Stimulated activated CD8-positive, alpha-beta memory T cell treated with anti-CD3 and anti-CD28 coated beads, Interleukin-15, amount 100 ng/mL, for 48 hours (primary cell): ENCODE measurements around the gene SART3.
"Not testable (repeated sequence)": the region's sequence is repeated elsewhere in the genome, so short reads cannot be mapped to it uniquely, and the experiment has no call there.

ENCODE experiments used
- DNase-seq, 2 donors: peaks; one replicate each; pipeline ENCODE4 v3.0.0-alpha.2; 2020; ENCODE audit warnings: low read depth in 2 of 2

Gene SART3

GRCh38 chr12:108596854-108597558, 36.0 kb upstream of the SART3 start:
- DNase-seq: no peak

DNA sequence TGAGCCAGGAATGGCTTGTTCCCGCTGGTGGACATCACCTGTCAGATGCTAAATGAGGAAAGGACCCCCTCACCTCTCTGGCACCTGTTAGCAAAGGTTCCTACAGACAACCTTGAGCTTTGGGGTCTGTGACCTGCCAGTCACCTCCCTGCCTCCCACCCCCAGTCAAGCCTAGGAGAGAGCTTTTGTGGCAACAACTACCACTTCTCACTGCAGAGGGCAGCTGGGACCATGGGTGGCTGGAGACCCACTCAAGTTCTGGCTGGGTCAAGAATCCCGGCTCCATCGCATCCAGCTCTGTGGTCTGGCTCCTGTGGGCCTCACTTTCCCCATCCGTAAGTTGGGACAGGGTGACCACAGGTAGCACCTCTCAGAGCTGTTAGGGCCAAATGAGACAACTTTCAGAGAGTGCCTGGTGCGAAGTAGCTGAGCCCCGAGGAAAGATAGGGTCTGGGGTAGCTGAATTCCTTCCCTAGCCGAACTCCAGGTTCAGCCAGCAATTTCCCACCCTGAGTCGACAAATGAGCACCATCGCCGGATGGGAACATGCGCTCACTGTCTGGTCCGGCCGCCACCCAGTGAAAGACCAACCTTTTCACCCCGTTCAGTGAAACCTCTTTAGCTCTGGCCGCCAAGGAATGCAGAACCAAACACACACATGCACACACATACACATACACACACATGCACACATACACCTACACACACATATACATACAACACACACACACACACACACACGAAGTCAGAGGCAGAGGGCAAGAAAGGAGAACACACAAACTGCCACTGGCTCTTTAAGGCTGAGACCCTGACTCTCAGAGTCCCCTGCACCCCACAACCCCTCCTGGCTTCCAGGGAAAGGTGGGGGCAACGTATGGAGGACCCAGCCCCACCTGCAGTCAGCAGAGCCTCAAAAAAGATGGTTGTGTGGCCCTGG, 35.0 kb upstream of the SART3 start:
- DNase-seq: no peak

DNA sequence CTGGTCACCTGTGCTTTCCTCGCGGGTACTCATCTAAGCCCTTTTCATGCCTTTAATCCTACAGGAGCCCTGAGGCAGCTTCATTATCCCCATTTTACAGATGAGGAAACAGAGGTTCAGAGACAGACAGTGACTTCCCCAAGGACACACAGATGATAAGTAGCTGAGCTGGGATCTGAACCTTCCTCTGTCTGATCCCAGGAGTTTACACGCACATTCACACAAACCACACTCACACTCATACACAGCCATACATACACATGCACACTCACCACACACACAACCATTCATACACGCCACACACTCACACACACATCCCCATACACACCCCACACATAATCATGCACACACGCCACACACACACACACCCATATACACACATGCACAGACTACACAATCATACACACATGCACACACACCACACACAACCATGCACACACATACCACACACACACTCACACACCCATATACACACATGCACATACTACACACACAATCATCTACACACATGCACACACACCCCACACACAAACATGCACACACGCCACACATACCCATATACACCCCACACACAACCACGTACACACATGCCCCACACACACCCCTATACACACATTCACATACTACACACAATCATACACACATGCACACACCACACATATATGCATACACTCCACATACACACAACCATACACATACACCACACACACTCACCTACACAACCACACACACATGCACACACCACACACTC, 34.2 kb upstream of the SART3 start:
- no peak for DNase-seq

DNA sequence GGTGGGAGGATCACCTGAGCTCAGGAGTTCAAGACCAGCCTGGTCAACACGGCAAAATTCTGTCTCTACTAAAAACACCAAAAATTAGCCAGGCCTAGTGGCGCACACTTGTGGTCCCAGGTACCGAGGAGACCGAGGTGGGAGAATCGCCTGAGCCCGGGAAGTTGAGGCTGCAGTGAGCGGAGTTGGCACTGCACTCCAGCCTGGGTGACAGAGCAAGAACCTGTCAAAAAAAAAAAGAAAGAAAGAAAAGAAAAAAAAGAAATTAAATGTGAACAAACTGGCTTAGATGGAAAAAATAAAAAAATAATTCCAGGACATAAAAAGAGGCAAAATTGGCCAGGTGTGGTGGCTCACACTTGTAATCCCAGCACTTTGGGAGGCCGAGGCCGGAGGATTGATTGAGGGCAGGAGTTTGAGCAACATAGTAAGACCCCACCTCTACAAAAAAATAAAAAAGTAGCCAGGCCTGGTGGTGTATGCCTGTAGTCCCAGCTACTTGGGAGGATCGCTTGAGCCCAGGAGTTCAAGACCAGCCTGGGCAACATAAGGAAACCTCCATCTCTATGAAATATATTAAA, 33.4 kb upstream of the SART3 start:
- no peak for DNase-seq

GRCh38 chr12:108592033-108592909, 31.3 kb upstream of the SART3 start:
- DNase-seq: no peak

DNA sequence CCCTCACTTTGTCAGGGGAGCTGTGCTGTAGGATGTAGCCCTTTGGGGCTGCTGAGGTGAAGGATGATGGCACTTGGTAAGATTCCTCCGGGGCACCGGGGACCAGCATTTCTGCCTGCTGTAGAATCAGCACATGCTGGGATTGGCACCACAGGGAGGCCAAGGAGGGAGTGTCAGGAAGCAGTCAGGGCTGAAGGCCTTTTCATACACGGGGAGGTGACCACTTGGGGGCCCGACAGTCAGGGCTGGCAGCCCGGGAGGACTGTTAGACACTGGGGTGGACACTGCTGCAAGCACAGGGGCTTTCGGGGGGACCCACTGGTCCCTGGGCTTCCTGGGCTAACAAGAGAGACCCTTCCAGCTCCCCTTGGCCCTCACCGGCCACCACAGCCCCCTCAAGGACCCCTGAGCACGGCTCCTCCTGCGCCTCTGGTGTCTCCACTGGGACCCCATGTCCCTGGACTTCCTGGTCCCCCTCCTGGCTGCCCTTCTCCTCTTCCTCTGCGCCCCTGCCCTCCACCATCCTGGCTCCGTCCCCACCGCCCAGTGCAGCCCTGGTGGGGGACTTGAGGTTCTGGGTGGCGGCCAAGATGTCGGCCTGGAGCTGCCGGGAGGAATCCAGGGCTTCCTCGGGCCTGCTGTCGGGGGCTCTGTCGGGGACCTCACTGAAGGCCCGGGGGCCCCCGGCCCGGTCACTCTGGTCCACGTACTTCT, 30.5 kb upstream of the SART3 start:
- no peak for DNase-seq

DNA sequence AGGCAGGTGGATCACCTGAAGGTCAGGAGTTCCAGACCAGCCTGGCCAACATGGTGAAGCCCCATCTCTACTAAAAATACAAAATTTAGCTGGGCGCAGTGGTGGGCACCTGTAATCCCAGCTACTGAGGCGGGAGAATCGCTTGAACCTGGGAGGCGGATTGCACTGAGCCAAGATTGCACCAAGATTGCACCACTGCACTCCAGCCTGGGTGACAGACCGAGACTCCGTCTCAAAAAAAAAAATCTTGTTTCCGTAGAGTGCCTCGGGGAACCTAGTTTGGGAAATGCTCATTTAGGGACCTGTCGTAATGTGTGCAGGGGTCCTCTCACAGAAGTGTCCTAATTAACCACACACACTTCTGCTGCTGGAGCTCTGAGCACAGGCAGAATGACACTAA, 29.5 kb upstream of the SART3 start:
- DNase-seq: not testable (repeated sequence)

GRCh38 chr12:108589840-108590229, 28.9 kb upstream of the SART3 start:
- DNase-seq: no peak

DNA sequence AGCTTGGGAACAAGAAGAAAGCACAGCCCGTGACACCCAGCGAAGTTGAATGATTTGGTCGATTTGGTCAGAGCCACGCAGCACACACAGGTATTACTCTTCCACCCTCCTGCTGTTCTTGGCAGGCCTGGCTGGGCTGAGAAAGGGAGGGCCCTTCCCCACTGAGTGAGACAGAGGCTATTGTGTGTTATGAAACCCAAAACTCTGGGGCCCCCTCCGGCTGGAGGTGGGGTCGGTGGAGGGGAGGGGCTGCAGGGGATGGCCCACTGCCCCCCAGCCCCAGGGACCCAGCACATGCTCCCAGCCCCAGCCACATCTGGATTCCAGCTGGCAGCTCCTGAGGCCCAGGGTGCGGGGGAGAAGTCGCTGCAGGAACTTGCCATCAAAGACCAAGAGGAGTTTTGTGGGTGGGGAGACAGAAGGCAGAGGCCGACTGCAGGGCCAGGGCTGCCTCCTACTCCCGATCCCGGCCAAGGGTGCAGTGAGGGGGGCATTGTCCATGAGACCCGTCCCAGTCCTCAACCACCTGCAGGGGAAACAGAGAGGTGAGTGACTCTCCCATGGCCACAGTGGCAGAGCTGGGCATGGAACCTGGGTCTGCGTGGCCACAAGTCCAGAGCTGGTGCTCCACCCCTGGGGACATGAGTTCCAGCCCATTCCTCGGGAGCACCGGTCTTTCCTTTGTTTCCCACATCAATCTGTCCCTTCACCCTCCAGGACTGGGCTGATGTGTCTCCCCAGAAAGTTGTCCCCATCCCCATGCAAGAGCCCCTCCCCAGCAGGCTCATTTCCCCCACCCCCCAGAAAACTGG, 28.3 kb upstream of the SART3 start:
- DNase-seq: no peak

DNA sequence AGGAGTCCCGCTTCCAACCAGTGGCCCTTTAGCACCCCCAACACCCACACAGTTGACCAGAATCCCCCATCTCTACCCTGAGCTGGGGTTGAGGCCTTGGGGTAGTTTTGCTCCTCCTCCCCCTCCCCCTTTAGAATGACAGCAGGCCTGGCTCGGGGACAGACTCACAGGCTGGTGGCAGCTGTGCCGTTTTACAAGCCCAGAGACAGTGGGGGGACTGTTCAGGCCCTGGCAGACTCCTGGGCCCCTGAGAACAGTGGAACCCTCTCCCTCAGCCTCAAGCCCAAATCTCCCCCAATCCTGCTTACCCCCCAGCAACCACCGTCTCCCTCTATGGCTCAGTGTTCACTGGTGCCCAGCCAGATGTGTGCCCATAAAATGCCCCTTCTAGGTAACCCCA, 26.9 kb upstream of the SART3 start:
- no peak for DNase-seq

DNA sequence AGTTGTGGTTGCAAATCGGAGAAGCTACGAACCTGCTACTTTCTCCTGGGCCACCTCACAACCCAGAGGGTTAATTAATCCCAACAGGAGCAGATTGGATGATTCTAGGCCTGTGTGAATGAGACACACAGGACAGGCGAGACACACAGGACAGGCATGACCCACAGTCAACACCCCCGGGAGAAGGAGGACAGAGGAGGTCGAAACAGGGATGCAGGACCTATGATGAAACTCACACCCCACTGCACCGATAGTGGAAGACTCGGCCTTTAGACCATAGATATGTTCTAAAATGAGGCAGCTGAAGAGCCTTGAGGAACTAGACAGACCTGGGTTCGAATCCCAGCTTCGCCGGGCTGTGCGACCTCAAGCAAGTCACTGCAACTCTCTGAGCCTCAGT, 25.3 kb upstream of the SART3 start:
- DNase-seq: no peak

GRCh38 chr12:108585864-108586263, 24.9 kb upstream of the SART3 start:
- no peak for DNase-seq

DNA sequence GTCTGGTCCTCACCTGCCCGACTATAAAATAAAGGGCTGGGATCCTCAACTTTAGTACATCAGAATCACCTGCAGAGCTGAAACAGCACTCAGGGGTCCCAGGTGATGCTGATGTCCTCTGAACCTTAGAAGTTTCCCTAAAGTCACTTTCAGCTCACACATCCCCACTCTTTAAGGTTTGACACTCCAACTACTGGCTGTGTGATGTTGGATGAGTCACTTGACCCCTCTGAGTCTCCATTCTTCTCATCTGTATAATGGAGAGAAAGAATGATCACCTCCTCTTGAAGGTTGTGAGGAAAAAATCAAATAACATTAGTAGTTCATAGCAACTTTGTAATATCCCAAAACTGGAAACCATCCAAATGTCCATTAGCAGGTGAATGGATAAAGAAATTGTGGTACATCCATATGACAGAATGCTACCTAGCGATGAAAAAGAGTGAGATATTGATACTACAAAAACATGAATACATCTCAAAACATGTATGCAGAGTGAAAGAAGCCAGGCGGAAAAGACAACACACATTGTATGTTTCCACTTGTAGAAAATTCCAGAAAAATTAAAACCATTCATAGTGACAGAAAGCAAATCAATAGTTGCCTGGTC, 23.6 kb upstream of the SART3 start:
- DNase-seq: no peak

DNA sequence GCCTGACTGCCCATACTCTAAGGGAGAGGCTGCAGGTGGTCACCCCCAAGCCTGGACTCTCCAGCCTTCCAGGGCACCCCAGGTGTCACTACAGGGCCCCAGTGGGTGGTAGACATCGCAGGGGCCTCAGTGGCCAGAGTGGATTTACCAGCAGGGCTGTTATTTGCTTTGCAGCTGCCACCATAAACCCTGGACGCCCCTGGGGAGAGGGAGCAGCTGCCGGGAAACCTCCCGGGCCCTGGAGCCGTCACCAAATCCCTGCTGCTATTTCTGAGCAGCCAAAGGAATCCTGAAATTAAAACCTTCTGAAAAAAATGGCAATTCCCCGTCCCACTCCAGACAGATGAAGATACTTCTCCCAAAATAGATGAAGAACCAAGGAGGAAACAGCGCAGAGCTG, 23.0 kb upstream of the SART3 start:
- no peak for DNase-seq

- DNase-seq: no peak
Observed at GRCh38 chr12:108582978-108583770, 22.2 kb upstream of the SART3 start.

- no peak for DNase-seq
Observed at GRCh38 chr12:108582509-108582908, 21.5 kb upstream of the SART3 start.

DNA sequence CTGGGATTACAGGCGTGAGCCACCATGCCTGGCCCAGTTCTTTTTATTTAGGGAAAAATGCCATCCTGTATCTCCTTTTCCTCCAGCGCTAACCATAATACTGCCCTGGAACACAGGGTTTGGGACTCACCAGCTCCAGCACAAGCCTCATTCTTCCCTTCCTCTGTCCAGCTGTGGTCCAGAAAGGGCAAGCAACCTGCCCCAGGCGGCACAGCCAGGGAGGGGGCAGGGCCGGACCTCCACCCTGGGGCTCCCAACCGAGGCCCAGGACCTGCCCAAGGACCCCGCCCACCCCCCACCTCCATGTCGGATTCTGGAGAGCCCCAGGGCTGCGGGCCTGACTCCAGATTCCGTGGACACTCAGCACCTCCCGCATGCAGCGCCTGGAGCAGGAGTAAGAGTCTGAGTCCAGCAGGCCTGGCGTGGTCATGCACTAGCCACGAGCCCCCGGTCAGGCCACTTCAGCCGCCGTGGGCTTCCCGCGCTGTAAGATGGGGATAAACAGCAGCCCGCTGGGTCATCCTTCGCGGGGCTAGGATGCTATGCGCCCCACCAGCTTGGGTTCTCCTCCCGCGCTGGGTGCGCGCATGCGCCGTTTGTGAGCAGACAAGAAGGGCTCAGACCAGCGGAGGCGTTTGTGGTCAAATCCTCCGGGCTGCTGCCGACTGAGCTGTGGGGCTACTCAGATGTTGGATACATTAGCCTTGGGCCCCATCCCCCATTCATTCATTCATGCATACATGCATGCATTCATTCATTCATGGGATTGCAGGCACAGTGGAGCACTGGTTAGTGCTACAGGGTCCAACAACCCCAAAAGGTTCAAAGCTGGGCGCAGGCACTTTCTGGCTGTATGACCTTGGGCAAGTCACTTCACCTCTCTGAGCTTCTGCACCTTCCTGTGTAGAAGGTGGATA, 20.6 kb upstream of the SART3 start:
- DNase-seq: no peak
